Epithelial cell of prostate (primary cell): ENCODE measurements around the gene ATAD2B.
"Not testable (repeated sequence)": the region's sequence is repeated elsewhere in the genome, so short reads cannot be mapped to it uniquely, and the experiment has no call there.

ENCODE experiments used
- DNase-seq: peaks from one replicate; pipeline ENCODE4 v3.0.0-alpha.2; 2011; ENCODE audit warnings: low read depth, low spot score
- H3K27ac ChIP-seq: fragments of 450-650 bp; 2 replicates; pipeline ENCODE4 v1.5.1; 2017; ENCODE audit warnings: mild to moderate bottlenecking

ATAD2B gene

GRCh38 chr2:23926750-23927571 is at the start of gene ATAD2B:
Gene ATAD2B, minus strand, starts transcription at chr2:23927123. Its CDS starts 353 bp downstream, at chr2:23926770.
- peak within 1 kb of the TSS; percentile 88 for H3K27ac ChIP-seq
- DNase-seq: peak; percentile 78

GRCh38 chr2:23967846-23968245 is 40.9 kb upstream of the ATAD2B start:
- no peak for DNase-seq
- H3K27ac ChIP-seq: no peak overlapping the region

- no peak for DNase-seq
- no peak overlapping the region for H3K27ac ChIP-seq
Measured at GRCh38 chr2:23954325-23955014, 27.5 kb upstream of the ATAD2B start.

- no peak overlapping the region for H3K27ac ChIP-seq
- DNase-seq: no peak
Measured at GRCh38 chr2:23953625-23954024, 26.7 kb upstream of the ATAD2B start.

GRCh38 chr2:23952558-23952957 is 25.6 kb upstream of the ATAD2B start:
- H3K27ac ChIP-seq, DNase-seq: not testable (repeated sequence)

- DNase-seq: no peak
- H3K27ac ChIP-seq: no peak overlapping the region
Measured at GRCh38 chr2:23947350-23947749, 20.4 kb upstream of the ATAD2B start.

GRCh38 chr2:23944976-23945375 is 18.1 kb upstream of the ATAD2B start:
- H3K27ac ChIP-seq: no peak overlapping the region
- no peak for DNase-seq

GRCh38 chr2:23944527-23944926 is 17.6 kb upstream of the ATAD2B start:
- no peak overlapping the region for H3K27ac ChIP-seq
- DNase-seq: no peak

- no peak overlapping the region for H3K27ac ChIP-seq
- DNase-seq: no peak
Measured at GRCh38 chr2:23943666-23944065, 16.7 kb upstream of the ATAD2B start.

GRCh38 chr2:23941644-23942043 is 14.7 kb upstream of the ATAD2B start:
- no peak for DNase-seq
- H3K27ac ChIP-seq: no peak overlapping the region

GRCh38 chr2:23940718-23941620 is 14.0 kb upstream of the ATAD2B start:
- no peak for DNase-seq
- H3K27ac ChIP-seq: peak overlapping the region; percentile 78

GRCh38 chr2:23939987-23940717 is 13.2 kb upstream of the ATAD2B start, which contains the start of gene UBXN2A:
Gene UBXN2A, plus strand, starts transcription at chr2:23940463. Its CDS starts 17,852 bp downstream, at chr2:23958315.
- peak; percentile 14 for DNase-seq
- peak within 1 kb of the TSS; percentile 78 for H3K27ac ChIP-seq

GRCh38 chr2:23934259-23934658 is 7.3 kb upstream of the ATAD2B start:
- DNase-seq: no peak
- H3K27ac ChIP-seq: no peak overlapping the region

- DNase-seq: no peak
Measured at GRCh38 chr2:23926290-23926749, 603 bp downstream of the ATAD2B start.

GRCh38 chr2:23925702-23926289 is 1.1 kb downstream of the ATAD2B start:
- DNase-seq: no peak
- peak overlapping the region; percentile 88 for H3K27ac ChIP-seq

More at GRCh38 chr2:23926290-23926749, 603 bp downstream of the ATAD2B start:
- peak overlapping the region; percentile 88 for H3K27ac ChIP-seq

- no peak overlapping the region for H3K27ac ChIP-seq
- no peak for DNase-seq
Measured at GRCh38 chr2:23924589-23925359, 2.1 kb downstream of the ATAD2B start.

GRCh38 chr2:23918837-23919489 is 8.0 kb downstream of the ATAD2B start:
- no peak overlapping the region for H3K27ac ChIP-seq
- DNase-seq: no peak
